GM18907 (cell line): ENCODE results near the gene A2ML1.
"Not testable (repeated sequence)": the region's sequence is repeated elsewhere in the genome, so short reads cannot be mapped to it uniquely, and the experiment has no call there.

Source experiments
- ATAC-seq: cut with Tn5 transposase; IDR thresholded peaks from one replicate; pipeline ENCODE4 v1.9.1; 2021; ENCODE audit warnings: mild to moderate bottlenecking, moderate library complexity; ENCODE audit not compliant: unreplicated experiment

A2ML1 gene

DNA sequence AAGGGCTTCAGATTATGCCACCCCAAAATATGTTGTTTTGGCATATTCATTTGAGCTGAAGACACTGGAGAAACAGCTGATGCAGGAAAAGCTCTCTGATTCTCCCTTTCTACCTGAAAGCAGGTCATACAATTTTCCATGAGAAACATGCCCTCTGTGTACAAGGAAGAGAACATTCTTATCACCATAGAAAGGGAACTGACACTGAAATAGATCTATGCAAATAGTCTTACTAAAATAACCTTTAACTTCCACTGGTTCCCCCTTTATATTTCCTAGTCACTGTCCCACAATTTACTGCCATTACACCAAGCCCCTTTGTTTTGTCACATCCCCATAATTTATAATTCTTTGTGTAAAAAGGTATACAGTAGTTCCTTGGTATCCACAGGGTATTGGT, 82.2 kb downstream of the A2ML1 start:
- ATAC-seq: no peak

DNA sequence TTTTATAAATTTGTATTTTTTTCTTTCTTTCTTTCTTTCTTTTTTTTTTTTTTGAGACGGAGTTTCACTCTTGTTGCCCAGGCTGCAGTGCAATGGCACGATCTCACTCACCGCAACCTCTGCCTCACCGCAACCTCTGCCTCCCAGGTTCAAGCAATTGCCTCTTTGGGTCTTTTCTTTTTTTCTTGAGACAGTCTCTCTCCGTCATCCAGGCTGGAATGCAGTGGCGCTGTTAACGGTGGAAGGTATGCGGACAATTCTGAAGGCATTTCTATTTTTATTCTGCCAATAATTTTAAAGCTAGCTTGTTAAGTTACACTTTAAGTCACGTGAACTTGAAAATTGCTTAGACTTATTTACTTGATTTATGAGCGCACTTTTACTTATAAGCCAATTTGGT, 83.1 kb downstream of the A2ML1 start:
- ATAC-seq: no peak

DNA sequence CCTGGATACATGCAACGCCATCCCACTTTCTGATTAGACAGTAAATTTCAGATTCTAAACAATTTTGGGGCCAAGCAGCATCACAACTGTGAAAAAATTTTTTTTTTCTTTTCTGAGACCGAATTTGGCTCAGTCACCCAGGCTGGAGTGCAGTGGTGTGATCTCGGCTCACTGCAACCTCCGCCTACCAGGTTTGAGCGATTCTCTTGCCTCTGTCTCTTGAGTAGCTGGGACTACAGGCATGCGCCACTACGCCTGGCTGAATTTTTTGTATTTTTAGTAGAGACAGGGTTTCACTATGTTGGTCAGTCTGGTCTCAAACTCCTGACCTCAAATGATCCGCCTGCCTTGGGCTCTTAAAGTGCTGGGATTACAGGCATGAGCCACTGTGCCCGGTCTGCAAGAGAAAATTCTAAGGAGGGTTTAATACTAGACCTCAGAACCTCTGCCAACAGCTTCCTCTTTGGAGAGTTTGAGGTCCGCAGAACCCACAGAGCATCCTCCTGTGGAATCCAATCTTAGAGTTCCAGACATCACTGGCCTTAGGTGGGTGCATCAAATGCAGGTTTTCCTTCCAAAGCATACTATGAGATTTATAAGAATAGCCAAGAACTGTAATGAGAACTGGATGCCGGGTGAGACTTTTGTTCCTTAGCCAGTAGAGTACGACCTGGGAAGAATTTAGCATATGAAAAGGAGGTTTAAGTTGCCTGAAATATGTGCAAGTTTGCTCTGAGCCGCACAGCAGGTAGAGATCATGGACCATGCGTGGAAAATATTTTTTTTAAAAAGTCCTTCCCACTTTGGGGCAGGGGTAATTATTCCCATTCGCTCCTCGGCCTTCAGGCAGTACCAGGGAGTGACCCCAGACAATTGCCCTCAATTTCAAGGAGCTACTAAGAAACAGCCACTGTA, 84.1 kb downstream of the A2ML1 start:
- ATAC-seq: no peak

DNA sequence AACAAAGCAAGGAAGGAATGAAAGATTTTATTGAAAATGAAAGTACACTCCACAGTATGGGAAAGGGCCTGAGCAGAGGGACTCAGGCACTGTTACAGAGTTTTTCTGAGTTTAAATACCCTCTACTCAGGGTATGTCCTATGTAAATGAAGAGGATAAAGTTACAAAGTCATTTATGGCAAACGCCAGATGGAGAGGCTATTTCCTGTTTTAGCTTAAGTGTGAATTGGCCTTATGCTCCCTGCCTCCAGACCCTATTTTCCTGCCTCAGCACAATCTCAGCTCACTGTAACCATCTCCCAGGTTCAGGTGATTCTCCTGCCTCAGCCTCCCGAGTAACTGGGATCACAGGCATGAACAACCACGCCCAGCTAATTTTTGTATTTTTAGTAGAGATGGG, 85.1 kb downstream of the A2ML1 start:
- ATAC-seq: no peak

DNA sequence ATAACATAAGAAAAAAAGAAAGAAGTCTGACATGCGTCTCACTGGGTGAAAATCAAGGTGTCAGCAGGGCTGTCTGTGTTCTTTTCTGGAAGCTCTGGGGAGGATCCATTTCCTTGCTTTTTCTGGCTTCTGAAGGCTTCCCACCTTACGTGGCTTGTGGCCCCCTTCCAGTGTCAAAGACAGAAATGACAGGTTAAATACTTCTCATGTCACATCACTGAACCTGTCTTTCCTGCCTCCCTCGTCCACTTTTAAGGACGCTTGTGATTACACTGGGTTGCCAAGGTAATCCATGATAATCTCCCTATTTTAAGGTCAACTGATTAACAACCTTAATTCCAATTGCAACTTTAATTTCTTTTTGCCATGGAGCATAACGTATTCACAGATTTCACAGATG, 87.3 kb downstream of the A2ML1 start:
- no peak for ATAC-seq

DNA sequence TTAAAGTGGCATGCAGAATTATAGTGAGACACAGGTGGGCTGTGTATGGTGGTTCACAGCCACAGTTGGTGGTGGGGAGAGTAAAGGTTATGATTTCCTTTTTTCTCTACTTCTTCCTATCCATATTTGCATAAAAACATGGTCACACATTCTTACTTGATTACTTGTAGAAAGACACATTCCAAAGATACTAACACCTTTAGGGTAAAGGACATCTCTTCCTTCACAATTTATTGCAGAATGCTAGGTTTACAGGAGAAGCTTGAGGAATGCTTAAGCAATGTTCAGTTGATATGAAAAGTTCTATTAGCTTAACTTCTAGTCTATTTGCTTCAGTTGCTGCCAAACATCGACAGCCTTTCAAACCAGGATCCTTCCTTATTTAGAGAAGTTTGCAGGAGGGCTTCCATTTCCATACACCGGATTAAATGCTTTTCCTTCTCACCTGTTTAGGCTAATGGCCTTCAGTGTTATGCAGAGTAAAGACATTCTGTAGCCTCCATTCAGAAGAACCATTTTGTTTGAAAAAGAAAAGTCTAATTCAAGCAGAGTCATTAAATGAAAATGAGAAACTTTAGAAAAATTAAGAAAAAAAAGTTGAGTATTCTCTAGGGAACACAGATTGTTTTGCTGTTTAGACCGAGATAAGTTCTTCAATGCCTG, 89.3 kb downstream of the A2ML1 start:
- no peak for ATAC-seq

DNA sequence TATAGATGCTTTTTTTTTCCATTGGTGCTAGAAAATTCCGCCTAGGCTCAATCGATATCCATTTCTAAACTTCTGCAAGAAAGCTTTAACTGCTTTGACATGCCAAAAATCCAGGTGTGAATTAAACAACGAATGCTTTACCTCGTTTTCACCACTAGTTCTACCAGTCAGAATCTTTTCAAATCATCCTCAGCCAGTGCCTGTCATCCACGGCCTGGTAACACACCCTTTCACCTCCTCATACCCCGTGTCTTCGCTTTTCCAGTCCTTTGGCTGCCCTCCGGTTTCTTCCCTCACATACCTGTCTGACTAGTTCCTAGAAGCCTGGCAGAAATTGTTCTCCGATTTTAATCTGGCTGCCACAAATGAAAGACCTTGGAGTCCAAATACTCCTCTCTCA, 90.5 kb downstream of the A2ML1 start:
- ATAC-seq: no peak

DNA sequence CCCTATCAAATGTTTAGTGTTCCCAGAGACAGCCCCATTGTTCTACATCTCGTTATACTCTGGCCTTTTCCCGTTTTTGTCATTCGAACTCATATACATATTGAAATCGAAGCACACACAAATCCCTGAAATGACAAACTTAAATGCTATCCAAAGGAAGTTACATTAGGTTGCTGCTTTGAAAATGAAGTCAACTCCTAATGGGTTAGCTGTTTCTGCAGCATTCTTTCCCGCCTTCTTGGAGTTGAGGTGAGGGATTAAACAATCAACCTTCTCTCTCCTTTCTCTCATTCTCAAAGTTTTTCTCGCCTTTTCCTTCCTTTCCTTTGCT, 91.2 kb downstream of the A2ML1 start:
- no peak for ATAC-seq

DNA sequence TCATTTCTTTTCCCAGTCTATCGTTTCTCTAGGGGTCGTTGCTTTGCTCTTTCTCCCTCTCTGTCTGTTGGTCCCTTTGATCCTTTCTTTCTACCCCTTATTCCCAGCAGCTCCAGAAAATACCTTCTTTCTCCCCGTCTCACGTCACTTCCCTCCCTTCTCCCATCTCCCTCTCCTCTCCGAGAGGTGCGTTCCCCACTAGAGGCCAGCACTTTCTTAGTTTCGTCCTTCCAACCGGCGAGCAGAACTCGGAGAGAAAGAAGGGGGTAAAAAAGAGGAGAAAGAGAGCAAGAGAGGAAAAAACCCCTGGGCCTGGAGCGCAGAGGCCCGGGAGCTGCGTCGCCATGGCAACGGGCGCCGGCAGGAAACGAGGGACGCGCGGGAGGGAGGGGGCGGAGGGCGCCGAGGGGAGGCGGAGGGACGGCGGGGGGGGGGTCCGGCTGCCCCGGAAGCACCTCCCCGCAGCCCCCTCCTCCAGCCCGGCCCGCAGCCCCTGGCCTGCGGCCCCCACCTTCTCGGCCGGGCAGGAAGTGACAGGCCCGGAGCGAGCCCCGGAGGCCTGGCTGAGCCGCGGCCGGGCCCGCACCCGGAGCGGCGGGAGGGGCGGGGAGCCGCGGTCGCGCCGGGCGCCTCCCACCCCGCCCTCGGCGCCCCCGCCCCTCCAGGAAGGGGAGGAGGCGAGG, 91.8 kb downstream of the A2ML1 start, which contains the start of gene PHC1:
TSS of gene PHC1 (plus strand) at position 477 of the 683 bp plus-strand sequence. CDS start 3,169 bp downstream, outside the sequence.
- peak; percentile 67 for ATAC-seq

DNA sequence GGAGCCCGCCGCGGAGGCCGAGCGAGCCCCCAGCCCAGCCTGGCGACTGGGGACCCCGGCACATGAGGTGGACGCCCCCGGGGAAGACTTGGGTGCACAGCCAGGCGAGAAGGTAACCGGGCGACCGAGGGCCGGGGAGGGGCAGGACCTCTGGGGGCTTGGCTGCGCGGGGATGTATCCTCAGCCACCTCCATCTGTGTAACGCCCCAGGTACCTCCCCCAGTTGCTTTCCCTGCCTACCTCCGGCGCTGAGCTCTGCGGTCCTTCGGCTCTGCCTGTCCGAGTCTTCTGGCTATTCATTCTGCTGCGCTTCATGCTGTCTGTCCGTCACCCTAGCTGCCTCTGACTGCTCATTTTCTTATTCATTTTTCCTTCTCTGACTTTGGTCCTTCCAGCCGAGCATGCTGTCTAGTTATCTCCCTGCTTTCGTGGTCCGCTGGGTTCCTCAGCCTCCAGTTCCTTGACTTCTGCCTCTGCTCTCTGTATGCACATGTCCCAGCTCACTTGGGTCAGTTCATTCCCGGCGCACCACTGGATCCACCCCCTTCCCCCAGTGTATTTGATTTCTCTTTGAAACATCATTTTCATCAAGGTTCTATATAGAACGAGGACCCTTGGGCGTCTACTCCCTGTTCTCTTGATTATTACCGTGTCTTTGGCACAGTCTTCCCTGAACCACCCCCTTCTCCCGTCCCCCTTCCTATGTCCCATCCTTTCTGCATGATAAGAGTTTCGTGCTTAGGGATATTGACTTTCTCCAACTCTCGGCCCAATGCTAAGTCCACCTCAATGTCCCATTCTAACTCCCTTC, 92.5 kb downstream of the A2ML1 start:
- peak; percentile 83 for ATAC-seq

DNA sequence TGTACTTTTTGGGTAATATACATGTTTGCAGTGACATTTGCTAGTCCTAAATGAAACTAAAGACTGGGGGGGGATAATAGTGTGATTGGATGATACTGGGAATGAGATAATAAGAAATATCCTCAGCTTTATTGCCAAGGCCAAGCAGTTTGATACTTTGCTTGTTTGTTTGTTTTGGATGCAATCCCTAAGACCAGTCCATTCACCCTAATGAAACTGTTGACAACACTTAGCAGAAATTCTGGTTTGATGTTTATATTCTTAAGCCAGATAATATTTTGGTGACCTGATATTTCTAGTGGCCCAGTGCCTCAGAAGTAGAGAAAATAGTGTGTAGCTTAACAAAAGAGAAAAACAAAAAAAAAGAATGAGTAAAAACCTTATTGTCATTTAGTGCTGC, 93.7 kb downstream of the A2ML1 start:
- no peak for ATAC-seq

DNA sequence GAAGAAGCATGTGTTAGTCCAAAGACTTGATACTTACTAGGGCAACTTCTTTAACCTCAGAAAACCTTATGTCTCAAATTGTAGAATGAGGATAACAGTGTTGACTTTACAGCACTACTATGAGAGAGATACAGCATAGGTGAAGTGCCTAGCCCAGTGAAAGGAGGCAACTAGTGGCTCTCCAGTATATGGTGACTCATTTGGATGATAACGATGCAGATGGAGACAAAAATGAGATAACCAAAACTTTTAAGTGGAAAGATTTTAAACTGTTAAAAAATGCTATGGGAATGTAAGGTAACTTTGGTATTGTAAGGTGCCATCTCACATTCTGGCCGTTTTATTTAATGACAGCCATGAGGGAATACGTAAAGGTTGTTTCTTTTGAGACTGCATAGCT, 94.6 kb downstream of the A2ML1 start:
- ATAC-seq: no peak

DNA sequence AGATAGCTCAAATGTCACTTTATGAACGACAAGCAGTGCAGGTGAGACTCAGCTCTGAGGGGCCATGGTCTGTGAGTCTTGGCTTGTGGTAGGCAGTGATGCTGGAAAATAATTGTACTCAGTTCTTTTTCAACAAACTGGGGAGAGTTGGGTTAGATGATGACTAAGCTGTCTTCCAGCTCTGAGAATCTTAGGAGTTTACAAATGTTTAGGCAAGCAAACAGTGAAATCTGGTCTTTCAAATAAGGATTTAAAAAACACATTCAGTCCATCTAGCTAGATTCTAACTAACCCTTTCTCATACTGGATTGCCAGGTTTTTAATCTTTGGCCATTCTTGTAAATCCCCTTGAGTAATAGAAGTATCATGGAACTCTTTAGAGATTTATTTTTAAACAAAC, 95.3 kb downstream of the A2ML1 start:
- ATAC-seq: no peak

DNA sequence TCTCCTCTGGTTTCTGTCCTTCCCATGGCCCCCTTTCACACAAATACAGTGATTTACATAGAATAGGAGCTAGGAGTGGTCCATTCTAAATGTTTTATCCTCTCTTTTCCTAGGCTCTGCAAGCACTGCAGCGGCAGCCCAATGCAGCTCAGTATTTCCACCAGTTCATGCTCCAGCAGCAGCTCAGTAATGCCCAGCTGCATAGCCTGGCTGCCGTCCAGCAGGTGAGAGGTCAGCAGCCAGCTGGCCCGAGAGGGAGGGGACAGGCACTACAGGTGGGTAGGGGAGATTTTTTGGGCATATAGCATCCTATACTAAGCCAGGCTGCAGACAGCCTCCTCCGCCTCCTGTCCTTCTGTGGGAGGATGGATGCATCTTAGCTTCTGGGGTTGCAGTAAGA, 97.2 kb downstream of the A2ML1 start:
- ATAC-seq: not testable (repeated sequence)

DNA sequence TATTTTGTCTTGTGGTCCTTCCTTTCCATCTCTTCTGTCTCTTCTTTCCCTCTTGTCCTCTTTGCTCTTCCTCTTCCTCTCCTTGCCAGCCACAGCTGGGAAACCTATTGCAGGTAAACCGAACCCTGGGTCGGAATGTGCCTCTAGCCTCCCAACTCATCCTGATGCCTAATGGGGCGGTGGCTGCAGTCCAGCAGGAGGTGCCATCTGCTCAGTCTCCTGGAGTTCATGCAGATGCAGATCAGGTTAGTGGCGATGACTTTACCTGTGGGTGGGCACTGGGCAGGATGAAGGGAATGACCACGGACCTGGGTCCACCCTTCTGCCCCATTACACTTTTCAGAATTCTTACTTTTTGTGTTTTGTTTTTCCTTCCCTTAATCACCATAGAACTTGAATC, 100.1 kb downstream of the A2ML1 start:
- ATAC-seq: no peak
